H9 (cell line): ENCODE results near the gene C1orf21. TPM values are rescaled to one million over a fixed set of nuclear protein-coding genes. Genes with fewer than 3 reads are reported as not detected.

Experiments
- DNase-seq: peaks from one replicate; pipeline ENCODE4 v3.0.0-alpha.2; 2017
- H2AFZ ChIP-seq: one replicate; pipeline ENCODE4 v1.6.1; 2013; ENCODE audit warnings: mild to moderate bottlenecking, low read length, control low read depth, moderate library complexity
- H2AK5ac ChIP-seq: 2 replicates; pipeline ENCODE4 v1.6.1; 2013; ENCODE audit warnings: low read length, control low read depth, mixed read lengths; ENCODE audit not compliant: insufficient read length
- H2BK120ac ChIP-seq: one replicate; pipeline ENCODE4 v1.6.1; 2013; ENCODE audit warnings: low read depth, mild to moderate bottlenecking, low read length, control low read depth, inconsistent platforms; ENCODE audit not compliant: poor library complexity, severe bottlenecking
- H2BK12ac ChIP-seq: 2 replicates; pipeline ENCODE4 v1.6.1; 2013; ENCODE audit warnings: low read length, control low read depth, mixed read lengths, low read depth; ENCODE audit not compliant: insufficient read length
- H2BK15ac ChIP-seq: 2 replicates; pipeline ENCODE4 v1.6.1; 2013; ENCODE audit warnings: low read depth, low read length, control low read depth
- H2BK20ac ChIP-seq: one replicate; pipeline ENCODE4 v1.6.1; 2013; ENCODE audit warnings: low read depth, mild to moderate bottlenecking, low read length, control low read depth, inconsistent platforms; ENCODE audit not compliant: poor library complexity, severe bottlenecking
- H2BK5ac ChIP-seq: 2 replicates; pipeline ENCODE4 v1.6.1; 2013; ENCODE audit warnings: low read length, control low read depth, mixed read lengths; ENCODE audit not compliant: insufficient read length
- H3K14ac ChIP-seq: 2 replicates; pipeline ENCODE4 v1.6.1; 2013; ENCODE audit warnings: low read length, control low read depth; ENCODE audit not compliant: insufficient read depth
- H3K18ac ChIP-seq: 2 replicates; pipeline ENCODE4 v1.6.1; 2013; ENCODE audit warnings: low read depth, mild to moderate bottlenecking, mixed read lengths, low read length, control low read depth; ENCODE audit not compliant: insufficient read length
- H3K23ac ChIP-seq: 2 replicates; pipeline ENCODE4 v1.6.1; 2013; ENCODE audit warnings: low read length, control low read depth, mixed read lengths, low read depth; ENCODE audit not compliant: insufficient read length
- H3K23me2 ChIP-seq: 2 replicates; pipeline ENCODE4 v1.6.1; 2013; ENCODE audit warnings: low read depth, mild to moderate bottlenecking, mixed read lengths, low read length, control low read depth; ENCODE audit not compliant: insufficient read length, poor library complexity, severe bottlenecking
- H3K27ac ChIP-seq: 2 replicates; pipeline ENCODE4 v1.5.1; 2013; ENCODE audit warnings: low read length, control low read depth, mixed read lengths, low read depth; ENCODE audit not compliant: insufficient read length
- H3K27me3 ChIP-seq: 2 replicates; pipeline ENCODE4 v1.6.1; 2013; ENCODE audit warnings: low read length, control low read depth, inconsistent platforms; ENCODE audit not compliant: insufficient read depth
- H3K4ac ChIP-seq: 2 replicates; pipeline ENCODE4 v1.6.1; 2013; ENCODE audit warnings: low read depth, mild to moderate bottlenecking, control low read depth, inconsistent platforms, low read length, moderate library complexity
- H3K4me1 ChIP-seq: 2 replicates; pipeline ENCODE4 v1.6.1; 2013; ENCODE audit warnings: low read length, control low read depth, inconsistent platforms; ENCODE audit not compliant: insufficient read depth
- H3K4me2 ChIP-seq: 2 replicates; pipeline ENCODE4 v1.6.1; 2013; ENCODE audit warnings: low read length, control low read depth, mixed read lengths; ENCODE audit not compliant: insufficient read length, insufficient read depth
- H3K56ac ChIP-seq: 2 replicates; pipeline ENCODE4 v1.6.1; 2013; ENCODE audit warnings: low read depth, mild to moderate bottlenecking, mixed read lengths, low read length, control low read depth; ENCODE audit not compliant: insufficient read length
- H3K79me1 ChIP-seq: 2 replicates; pipeline ENCODE4 v1.6.1; 2013; ENCODE audit warnings: low read depth, mild to moderate bottlenecking, moderate library complexity, low read length, control low read depth, inconsistent platforms; ENCODE audit not compliant: insufficient read depth, poor library complexity, severe bottlenecking
- H3K79me2 ChIP-seq: 2 replicates; pipeline ENCODE4 v1.6.1; 2013; ENCODE audit warnings: low read length, control low read depth, inconsistent platforms; ENCODE audit not compliant: insufficient read depth
- H3K9ac ChIP-seq: 2 replicates; pipeline ENCODE4 v1.6.1; 2013; ENCODE audit warnings: low read length, control low read depth, mixed read lengths; ENCODE audit not compliant: insufficient read length; ENCODE audit errors: extremely low read depth
- H3K9me3 ChIP-seq: one replicate; pipeline ENCODE4 v1.6.1; 2013; ENCODE audit warnings: low read depth, low read length, inconsistent platforms; ENCODE audit not compliant: control insufficient read depth
- H3T11ph ChIP-seq: one replicate; pipeline ENCODE4 v1.6.1; 2013; ENCODE audit warnings: mild to moderate bottlenecking, low read length, control low read depth, inconsistent platforms
- H4K20me1 ChIP-seq: one replicate; pipeline ENCODE4 v1.6.1; 2013; ENCODE audit not compliant: control insufficient read depth, insufficient read length, insufficient read depth
- H4K5ac ChIP-seq: 2 replicates; pipeline ENCODE4 v1.6.1; 2013; ENCODE audit warnings: low read depth, mild to moderate bottlenecking, mixed read lengths, low read length, control low read depth; ENCODE audit not compliant: insufficient read length
- H4K8ac ChIP-seq: replicated peaks from 2 replicates; pipeline ENCODE4 v1.6.1; 2013; ENCODE audit warnings: low read length, control low read depth, mixed read lengths, low read depth; ENCODE audit not compliant: insufficient read length
- H4K91ac ChIP-seq: 2 replicates; pipeline ENCODE4 v1.6.1; 2013; ENCODE audit warnings: low read depth, mild to moderate bottlenecking, moderate library complexity, mixed read lengths, low read length, control low read depth; ENCODE audit not compliant: insufficient read length
- H3K27ac Mint-ChIP-seq, 3 experiments: 2 replicates in 2 of 3; 3 replicates in 1 of 3; pipeline ENCODE4 v1.8.0; 2020 to 2021; ENCODE audit warnings: mixed read lengths in 3 of 3, mild to moderate bottlenecking in 1 of 3, moderate library complexity in 1 of 3
- H3K27me3 Mint-ChIP-seq: 2 replicates; pipeline ENCODE4 v1.8.0; 2021; ENCODE audit warnings: low read depth, mild to moderate bottlenecking, moderate library complexity, mixed read lengths
- H3K36me3 Mint-ChIP-seq, 3 experiments: 2 replicates in 2 of 3; 3 replicates in 1 of 3; pipeline ENCODE4 v1.8.0; 2020 to 2021; ENCODE audit warnings: low read depth in 3 of 3, mixed read lengths in 3 of 3; ENCODE audit not compliant: insufficient read depth in 1 of 3
- H3K4me1 Mint-ChIP-seq, 2 experiments: 2 replicates each; pipeline ENCODE4 v1.8.0; 2020; ENCODE audit warnings: mixed read lengths in 2 of 2
- H3K4me3 Mint-ChIP-seq, 2 experiments: 2 replicates in 1 of 2; 3 replicates in 1 of 2; pipeline ENCODE4 v1.8.0; 2020 to 2021; ENCODE audit warnings: mild to moderate bottlenecking in 2 of 2, mixed read lengths in 2 of 2, moderate library complexity in 1 of 2
- H3K9me3 Mint-ChIP-seq, 2 experiments: 2 replicates in 1 of 2; 3 replicates in 1 of 2; pipeline ENCODE4 v1.8.0; 2020; ENCODE audit warnings: mild to moderate bottlenecking in 2 of 2, mixed read lengths in 2 of 2, moderate library complexity in 1 of 2
- CTCF ChIP-seq: fragments of 200-600 bp; sonication (generic); conservative IDR thresholded peaks from 3 replicates; pipeline ENCODE4 v1.8.0; 2021; ENCODE audit warnings: antibody characterized with exemption, mild to moderate bottlenecking
- WGBS: extraction: QIAGEN DNeasy Blood & Tissue Kit; methylation state at CpG from one replicate; pipeline ENCODE4 v1.1.7; 2013; ENCODE audit warnings: missing lambda C conversion rate, low lambda C conversion rate, mixed read lengths; ENCODE audit not compliant: insufficient read length; ENCODE audit errors: extremely low coverage; 5-methylcytosine and 5-hydroxymethylcytosine counted together
- total RNA-seq: library from RNA; stranded (reverse); gene quantifications from 2 replicates; pipeline ENCODE4 v1.2.1, GENCODE V29; 2021

The C1orf21 gene
- total RNA-seq, 1 experiment from 2014 or later: 36.0 TPM

- H3K9ac ChIP-seq: no peak overlapping the region
- peaks cover 0 to 18% (median 0%) of the 10 kb centered on the region in 3 experiments; a peak in 3 of 7 replicates for H3K36me3 Mint-ChIP-seq
These were observed 211.0 kb downstream of the C1orf21 start for GRCh38 chr1:184597650-184598357.

More at GRCh38 chr1:184597650-184598357, 211.0 kb downstream of the C1orf21 start:
- H3K4me3 Mint-ChIP-seq: no peak overlapping the region
- Histone ChIP-seq H2AFZ (no peak overlapping the region), H3K4me1 (no peaks in the 10 kb centered on the region), H3K79me1 (no peaks in the 10 kb centered on the region), H2AK5ac (no peak overlapping the region), H3K56ac (no peak overlapping the region), H3T11ph (no peak overlapping the region), H3K27ac (no peak overlapping the region), H3K4ac (no peak overlapping the region), H3K79me2 (no peaks in the 10 kb centered on the region), H3K18ac (no peak overlapping the region), H2BK120ac (no peak overlapping the region), H2BK5ac (no peak overlapping the region), H2BK12ac (no peak overlapping the region), H3K4me2 (no peak overlapping the region), H3K23me2 (no peaks in the 10 kb centered on the region), H4K20me1 (no peaks in the 10 kb centered on the region), H2BK15ac (no peak overlapping the region), H4K5ac (no peak overlapping the region), H3K9me3 (no peaks in the 10 kb centered on the region), H4K8ac (no peak overlapping the region), H2BK20ac (no peak overlapping the region), H3K27me3 (no peaks in the 10 kb centered on the region), H4K91ac (no peak overlapping the region), H3K14ac (no peak overlapping the region), H3K23ac (no peak overlapping the region)
- no peak for DNase-seq
- H3K27ac Mint-ChIP-seq: peak overlapping the region; percentile 8 to 77 (median 17); a peak in 2 of 7 replicates
- no peaks in the 10 kb centered on the region for H3K9me3 Mint-ChIP-seq
- no CpG with 5 or more reads among the region's 4 CpGs for WGBS
- peaks cover 3 to 14% of the 10 kb centered on the region in 2 experiments; a peak in 3 of 4 replicates for H3K4me1 Mint-ChIP-seq
- no peaks in the 10 kb centered on the region for H3K27me3 Mint-ChIP-seq
- TF ChIP-seq CTCF: no peak
